ENCODE results near the gene LUC7L.

DNA sequence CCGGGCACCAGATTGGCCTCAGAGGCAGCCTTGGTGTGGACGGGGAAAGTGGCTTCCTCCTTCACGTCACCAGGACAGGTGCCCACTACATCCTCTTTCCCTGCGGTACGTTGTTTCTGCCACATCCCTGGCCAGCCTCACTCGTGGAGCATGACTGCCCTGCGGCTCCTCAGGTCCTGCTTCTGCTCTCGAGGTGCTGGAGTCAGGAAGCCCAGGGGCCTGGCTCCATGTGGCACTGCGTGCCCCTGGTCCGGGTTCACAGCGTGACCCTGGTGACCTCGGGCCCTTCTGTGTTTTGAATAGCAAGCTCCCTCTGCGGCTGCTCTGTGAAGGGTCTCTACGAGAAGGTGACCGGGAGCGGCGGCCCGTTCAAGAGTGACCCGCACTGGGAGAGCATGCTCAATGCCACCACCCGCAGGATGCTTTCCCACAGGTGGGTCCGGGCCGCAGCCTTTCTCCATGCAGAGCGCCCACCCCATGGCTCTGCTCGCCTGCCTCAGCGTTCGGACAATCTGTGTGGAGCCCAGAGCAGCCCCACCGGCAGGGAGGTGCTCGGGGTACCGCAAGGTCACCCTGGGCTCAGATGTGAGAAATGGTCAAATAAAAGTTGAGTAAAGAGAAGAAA is 33.0 kb upstream of the LUC7L start:
- TF ChIP-seq, protein P1, sequence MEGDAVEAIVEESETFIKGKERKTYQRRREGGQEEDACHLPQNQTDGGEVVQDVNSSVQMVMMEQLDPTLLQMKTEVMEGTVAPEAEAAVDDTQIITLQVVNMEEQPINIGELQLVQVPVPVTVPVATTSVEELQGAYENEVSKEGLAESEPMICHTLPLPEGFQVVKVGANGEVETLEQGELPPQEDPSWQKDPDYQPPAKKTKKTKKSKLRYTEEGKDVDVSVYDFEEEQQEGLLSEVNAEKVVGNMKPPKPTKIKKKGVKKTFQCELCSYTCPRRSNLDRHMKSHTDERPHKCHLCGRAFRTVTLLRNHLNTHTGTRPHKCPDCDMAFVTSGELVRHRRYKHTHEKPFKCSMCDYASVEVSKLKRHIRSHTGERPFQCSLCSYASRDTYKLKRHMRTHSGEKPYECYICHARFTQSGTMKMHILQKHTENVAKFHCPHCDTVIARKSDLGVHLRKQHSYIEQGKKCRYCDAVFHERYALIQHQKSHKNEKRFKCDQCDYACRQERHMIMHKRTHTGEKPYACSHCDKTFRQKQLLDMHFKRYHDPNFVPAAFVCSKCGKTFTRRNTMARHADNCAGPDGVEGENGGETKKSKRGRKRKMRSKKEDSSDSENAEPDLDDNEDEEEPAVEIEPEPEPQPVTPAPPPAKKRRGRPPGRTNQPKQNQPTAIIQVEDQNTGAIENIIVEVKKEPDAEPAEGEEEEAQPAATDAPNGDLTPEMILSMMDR (IDR thresholded peaks at IDR 0.05; ENCODE audit: borderline replicate concordance, extremely low read depth, low read length, poor library complexity, severe bottlenecking): no peak
- TF ChIP-seq EZH2 (IDR thresholded peaks at IDR 0.05; ENCODE audit: borderline replicate concordance, low read depth, low read length, severe bottlenecking): no peak

All from DND-41 (cell line).